ENCODE results near the gene CDT1. TPM values are rescaled to one million over a fixed set of nuclear protein-coding genes. Genes with fewer than 3 reads are reported as not detected.
A peak's percentile ranks its signal among the peaks of the same experiment; 100 is the strongest.

Gene CDT1
- total RNA-seq, 4 donors from 2014 or later: 0.17 to 1.4 (median 0.34) TPM; not detected in 1

- H3K9me3 ChIP-seq: no peaks in the 10 kb centered on the region
- peak overlapping the region in 2 of 4 donors; percentile 68 to 72 for H3K4me3 ChIP-seq
- peaks cover 0 to 13% (median 0%) of the 10 kb centered on the region in 4 donors for H3K27me3 ChIP-seq
- H3K36me3 ChIP-seq: peaks cover 0 to 23% (median 19%) of the 10 kb centered on the region in 4 donors
- no peak overlapping the region for H3K27ac ChIP-seq (replicated peaks in 1 of 4)
- no peak for TF ChIP-seq CTCF (IDR thresholded peaks at IDR 0.05)
- TF ChIP-seq POLR2A (IDR thresholded peaks at IDR 0.05; ENCODE audit: low read depth): no peak
- TF ChIP-seq POLR2AphosphoS5 (IDR thresholded peaks at IDR 0.05): no peak
- no peak for TF ChIP-seq EP300 (IDR thresholded peaks at IDR 0.05)
- DNase-seq (ENCODE audit: extremely low spot score): no peak
- WGBS: 85% methylated on average over 5 of the region's 39 CpGs
- intact Hi-C loops (cut with DNase I): no loop called here
- peaks cover 15 to 38% (median 32%) of the 10 kb centered on the region in 4 donors for H3K4me1 ChIP-seq
Observed at GRCh38 chr16:88804552-88805339, 1.2 kb downstream of the CDT1 start.

- no peaks in the 10 kb centered on the region for H3K9me3 ChIP-seq
- H3K4me3 ChIP-seq: no peak overlapping the region
- intact Hi-C loops (cut with DNase I): no loop called here
- TF ChIP-seq CTCF (IDR thresholded peaks at IDR 0.05) (no peak), POLR2AphosphoS5 (IDR thresholded peaks at IDR 0.05) (no peak), EP300 (IDR thresholded peaks at IDR 0.05) (no peak), POLR2A (IDR thresholded peaks at IDR 0.05; ENCODE audit: low read depth) (no peak)
- no peak for DNase-seq (ENCODE audit: extremely low spot score)
- peaks cover 0 to 28% (median 24%) of the 10 kb centered on the region in 4 donors for H3K36me3 ChIP-seq
- H3K27ac ChIP-seq (replicated peaks in 1 of 4): no peak overlapping the region
- H3K27me3 ChIP-seq: peaks cover 0 to 13% (median 0%) of the 10 kb centered on the region in 4 donors
- WGBS: 100% methylated on average over 1 of the region's 22 CpGs
- H3K4me1 ChIP-seq: peaks cover 21 to 44% (median 37%) of the 10 kb centered on the region in 4 donors
Observed at GRCh38 chr16:88805340-88805715, 1.7 kb downstream of the CDT1 start.

GRCh38 chr16:88805887-88806393 is 2.4 kb downstream of the CDT1 start:
- DNase-seq (ENCODE audit: extremely low spot score): no peak
- peaks cover 27 to 50% (median 44%) of the 10 kb centered on the region in 4 donors for H3K4me1 ChIP-seq
- no peak overlapping the region for H3K27ac ChIP-seq (replicated peaks in 1 of 4)
- no peaks in the 10 kb centered on the region for H3K9me3 ChIP-seq
- no peak overlapping the region for H3K4me3 ChIP-seq
- H3K36me3 ChIP-seq: peaks cover 0 to 28% (median 24%) of the 10 kb centered on the region in 4 donors
- peaks cover 0 to 13% (median 0%) of the 10 kb centered on the region in 4 donors for H3K27me3 ChIP-seq
- intact Hi-C loops (cut with DNase I): no loop called here
- no peak for TF ChIP-seq EP300 (IDR thresholded peaks at IDR 0.05)
- no peak for TF ChIP-seq POLR2AphosphoS5 (IDR thresholded peaks at IDR 0.05)
- no peak for TF ChIP-seq CTCF (IDR thresholded peaks at IDR 0.05)
- TF ChIP-seq POLR2A (IDR thresholded peaks at IDR 0.05; ENCODE audit: low read depth): no peak
- WGBS: 91% methylated on average over 16 of the region's 21 CpGs

- no peak for TF ChIP-seq POLR2A (IDR thresholded peaks at IDR 0.05; ENCODE audit: low read depth)
- TF ChIP-seq POLR2AphosphoS5 (IDR thresholded peaks at IDR 0.05): no peak
- TF ChIP-seq EP300 (IDR thresholded peaks at IDR 0.05): no peak
- TF ChIP-seq CTCF (IDR thresholded peaks at IDR 0.05): no peak
- Histone ChIP-seq H3K4me3 (no peak overlapping the region), H3K9me3 (no peaks in the 10 kb centered on the region), H3K4me1 (peaks cover 29 to 56% (median 50%) of the 10 kb centered on the region in 4 donors), H3K36me3 (peaks cover 0 to 28% (median 24%) of the 10 kb centered on the region in 4 donors), H3K27ac (replicated peaks in 1 of 4) (no peak overlapping the region), H3K27me3 (peaks cover 0 to 13% (median 0%) of the 10 kb centered on the region in 4 donors)
- WGBS: 86% methylated on average over 18 of the region's 27 CpGs
- intact Hi-C loops (cut with DNase I): no loop called here
- no peak for DNase-seq (ENCODE audit: extremely low spot score)
Observed at GRCh38 chr16:88806491-88807111, 3.0 kb downstream of the CDT1 start.

All from esophagus muscularis mucosa (tissue), 4 donors.